H9 (cell line): Measurements from ENCODE around the gene ETHE1. TPM values are rescaled to one million over a fixed set of nuclear protein-coding genes. Genes with fewer than 3 reads are reported as not detected.
A peak's percentile ranks its signal among the peaks of the same experiment; 100 is the strongest.

Source experiments
- DNase-seq: peaks from one replicate; pipeline ENCODE4 v3.0.0-alpha.2; 2017
- H2AFZ ChIP-seq: one replicate; pipeline ENCODE4 v1.6.1; 2013; ENCODE audit warnings: mild to moderate bottlenecking, low read length, control low read depth, moderate library complexity
- H2AK5ac ChIP-seq: 2 replicates; pipeline ENCODE4 v1.6.1; 2013; ENCODE audit warnings: low read length, control low read depth, mixed read lengths; ENCODE audit not compliant: insufficient read length
- H2BK120ac ChIP-seq: one replicate; pipeline ENCODE4 v1.6.1; 2013; ENCODE audit warnings: low read depth, mild to moderate bottlenecking, low read length, control low read depth, inconsistent platforms; ENCODE audit not compliant: poor library complexity, severe bottlenecking
- H2BK12ac ChIP-seq: 2 replicates; pipeline ENCODE4 v1.6.1; 2013; ENCODE audit warnings: low read length, control low read depth, mixed read lengths, low read depth; ENCODE audit not compliant: insufficient read length
- H2BK15ac ChIP-seq: 2 replicates; pipeline ENCODE4 v1.6.1; 2013; ENCODE audit warnings: low read depth, low read length, control low read depth
- H2BK20ac ChIP-seq: one replicate; pipeline ENCODE4 v1.6.1; 2013; ENCODE audit warnings: low read depth, mild to moderate bottlenecking, low read length, control low read depth, inconsistent platforms; ENCODE audit not compliant: poor library complexity, severe bottlenecking
- H2BK5ac ChIP-seq: 2 replicates; pipeline ENCODE4 v1.6.1; 2013; ENCODE audit warnings: low read length, control low read depth, mixed read lengths; ENCODE audit not compliant: insufficient read length
- H3K14ac ChIP-seq: 2 replicates; pipeline ENCODE4 v1.6.1; 2013; ENCODE audit warnings: low read length, control low read depth; ENCODE audit not compliant: insufficient read depth
- H3K18ac ChIP-seq: 2 replicates; pipeline ENCODE4 v1.6.1; 2013; ENCODE audit warnings: low read depth, mild to moderate bottlenecking, mixed read lengths, low read length, control low read depth; ENCODE audit not compliant: insufficient read length
- H3K23ac ChIP-seq: 2 replicates; pipeline ENCODE4 v1.6.1; 2013; ENCODE audit warnings: low read length, control low read depth, mixed read lengths, low read depth; ENCODE audit not compliant: insufficient read length
- H3K23me2 ChIP-seq: 2 replicates; pipeline ENCODE4 v1.6.1; 2013; ENCODE audit warnings: low read depth, mild to moderate bottlenecking, mixed read lengths, low read length, control low read depth; ENCODE audit not compliant: insufficient read length, poor library complexity, severe bottlenecking
- H3K27ac ChIP-seq: 2 replicates; pipeline ENCODE4 v1.5.1; 2013; ENCODE audit warnings: low read length, control low read depth, mixed read lengths, low read depth; ENCODE audit not compliant: insufficient read length
- H3K27me3 ChIP-seq: 2 replicates; pipeline ENCODE4 v1.6.1; 2013; ENCODE audit warnings: low read length, control low read depth, inconsistent platforms; ENCODE audit not compliant: insufficient read depth
- H3K4ac ChIP-seq: 2 replicates; pipeline ENCODE4 v1.6.1; 2013; ENCODE audit warnings: low read depth, mild to moderate bottlenecking, control low read depth, inconsistent platforms, low read length, moderate library complexity
- H3K4me1 ChIP-seq: 2 replicates; pipeline ENCODE4 v1.6.1; 2013; ENCODE audit warnings: low read length, control low read depth, inconsistent platforms; ENCODE audit not compliant: insufficient read depth
- H3K4me2 ChIP-seq: 2 replicates; pipeline ENCODE4 v1.6.1; 2013; ENCODE audit warnings: low read length, control low read depth, mixed read lengths; ENCODE audit not compliant: insufficient read length, insufficient read depth
- H3K56ac ChIP-seq: 2 replicates; pipeline ENCODE4 v1.6.1; 2013; ENCODE audit warnings: low read depth, mild to moderate bottlenecking, mixed read lengths, low read length, control low read depth; ENCODE audit not compliant: insufficient read length
- H3K79me1 ChIP-seq: 2 replicates; pipeline ENCODE4 v1.6.1; 2013; ENCODE audit warnings: low read depth, mild to moderate bottlenecking, moderate library complexity, low read length, control low read depth, inconsistent platforms; ENCODE audit not compliant: insufficient read depth, poor library complexity, severe bottlenecking
- H3K79me2 ChIP-seq: 2 replicates; pipeline ENCODE4 v1.6.1; 2013; ENCODE audit warnings: low read length, control low read depth, inconsistent platforms; ENCODE audit not compliant: insufficient read depth
- H3K9ac ChIP-seq: 2 replicates; pipeline ENCODE4 v1.6.1; 2013; ENCODE audit warnings: low read length, control low read depth, mixed read lengths; ENCODE audit not compliant: insufficient read length; ENCODE audit errors: extremely low read depth
- H3K9me3 ChIP-seq: one replicate; pipeline ENCODE4 v1.6.1; 2013; ENCODE audit warnings: low read depth, low read length, inconsistent platforms; ENCODE audit not compliant: control insufficient read depth
- H3T11ph ChIP-seq: one replicate; pipeline ENCODE4 v1.6.1; 2013; ENCODE audit warnings: mild to moderate bottlenecking, low read length, control low read depth, inconsistent platforms
- H4K20me1 ChIP-seq: one replicate; pipeline ENCODE4 v1.6.1; 2013; ENCODE audit not compliant: control insufficient read depth, insufficient read length, insufficient read depth
- H4K5ac ChIP-seq: 2 replicates; pipeline ENCODE4 v1.6.1; 2013; ENCODE audit warnings: low read depth, mild to moderate bottlenecking, mixed read lengths, low read length, control low read depth; ENCODE audit not compliant: insufficient read length
- H4K8ac ChIP-seq: replicated peaks from 2 replicates; pipeline ENCODE4 v1.6.1; 2013; ENCODE audit warnings: low read length, control low read depth, mixed read lengths, low read depth; ENCODE audit not compliant: insufficient read length
- H4K91ac ChIP-seq: 2 replicates; pipeline ENCODE4 v1.6.1; 2013; ENCODE audit warnings: low read depth, mild to moderate bottlenecking, moderate library complexity, mixed read lengths, low read length, control low read depth; ENCODE audit not compliant: insufficient read length
- H3K27ac Mint-ChIP-seq, 3 experiments: 2 replicates in 2 of 3; 3 replicates in 1 of 3; pipeline ENCODE4 v1.8.0; 2020 to 2021; ENCODE audit warnings: mixed read lengths in 3 of 3, mild to moderate bottlenecking in 1 of 3, moderate library complexity in 1 of 3
- H3K27me3 Mint-ChIP-seq: 2 replicates; pipeline ENCODE4 v1.8.0; 2021; ENCODE audit warnings: low read depth, mild to moderate bottlenecking, moderate library complexity, mixed read lengths
- H3K36me3 Mint-ChIP-seq, 3 experiments: 2 replicates in 2 of 3; 3 replicates in 1 of 3; pipeline ENCODE4 v1.8.0; 2020 to 2021; ENCODE audit warnings: low read depth in 3 of 3, mixed read lengths in 3 of 3; ENCODE audit not compliant: insufficient read depth in 1 of 3
- H3K4me1 Mint-ChIP-seq, 2 experiments: 2 replicates each; pipeline ENCODE4 v1.8.0; 2020; ENCODE audit warnings: mixed read lengths in 2 of 2
- H3K4me3 Mint-ChIP-seq, 2 experiments: 2 replicates in 1 of 2; 3 replicates in 1 of 2; pipeline ENCODE4 v1.8.0; 2020 to 2021; ENCODE audit warnings: mild to moderate bottlenecking in 2 of 2, mixed read lengths in 2 of 2, moderate library complexity in 1 of 2
- H3K9me3 Mint-ChIP-seq, 2 experiments: 2 replicates in 1 of 2; 3 replicates in 1 of 2; pipeline ENCODE4 v1.8.0; 2020; ENCODE audit warnings: mild to moderate bottlenecking in 2 of 2, mixed read lengths in 2 of 2, moderate library complexity in 1 of 2
- WGBS: extraction: QIAGEN DNeasy Blood & Tissue Kit; methylation state at CpG from one replicate; pipeline ENCODE4 v1.1.7; 2013; ENCODE audit warnings: missing lambda C conversion rate, low lambda C conversion rate, mixed read lengths; ENCODE audit not compliant: insufficient read length; ENCODE audit errors: extremely low coverage; 5-methylcytosine and 5-hydroxymethylcytosine counted together
- total RNA-seq: library from RNA; stranded (reverse); gene quantifications from 2 replicates; pipeline ENCODE4 v1.2.1, GENCODE V29; 2021
- TF ChIP-seq, protein P1 (sequence below): fragments of 200-600 bp; sonication (generic); conservative IDR thresholded peaks from 3 replicates; pipeline ENCODE4 v1.8.0; 2021; ENCODE audit warnings: antibody characterized with exemption, mild to moderate bottlenecking

ETHE1 gene
- total RNA-seq, 1 experiment from 2014 or later: 18.8 TPM

DNA sequence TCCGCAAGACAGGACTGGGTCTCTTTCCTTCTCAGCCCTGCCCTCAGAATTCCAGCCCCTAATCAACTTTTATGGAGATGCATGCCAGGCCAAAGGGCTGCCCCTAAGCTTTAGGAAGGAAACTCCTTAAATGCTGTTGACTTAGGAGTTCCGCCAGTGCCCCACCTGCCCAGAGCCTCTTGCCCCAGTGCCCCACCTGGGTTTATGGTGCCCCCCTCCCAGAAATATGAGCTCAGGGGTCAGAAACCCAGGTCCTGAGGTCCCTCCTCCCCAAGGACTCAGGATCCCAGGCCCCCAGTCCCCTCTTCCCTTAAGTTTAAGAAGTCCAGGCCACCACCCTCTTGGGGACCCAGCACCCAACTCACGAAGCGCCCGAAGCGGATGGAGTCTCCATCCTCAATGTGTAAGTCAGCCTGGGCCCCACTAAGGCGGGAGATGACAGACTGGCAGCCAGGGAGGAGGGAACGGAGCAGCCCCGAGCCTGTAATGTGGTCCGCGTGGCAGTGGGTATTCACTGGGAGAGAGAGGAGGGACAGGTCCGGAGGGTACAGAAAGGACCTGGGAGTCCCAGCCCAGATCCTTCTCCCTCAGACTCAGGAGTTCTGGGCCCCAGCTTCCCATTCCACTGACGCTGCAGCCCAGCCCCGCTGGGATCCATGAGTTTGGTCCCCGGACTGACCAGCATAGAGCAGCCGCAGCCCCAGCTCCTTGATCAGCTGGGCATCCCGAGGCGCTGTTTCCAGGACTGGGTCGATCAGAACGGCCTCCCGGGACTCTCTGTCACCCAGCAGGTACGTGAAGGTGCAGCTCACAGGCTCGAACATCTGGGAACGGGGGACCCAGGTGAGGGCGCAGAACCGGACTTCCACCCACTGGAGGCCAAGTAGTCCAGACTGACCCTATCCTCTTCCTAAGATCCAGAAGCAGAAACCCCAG, 897 bp downstream of the ETHE1 start:
- Histone ChIP-seq H3K79me1 (no peaks in the 10 kb centered on the region), H2BK5ac (no peak overlapping the region), H3K9ac (no peak overlapping the region), H2AFZ (no peak overlapping the region), H3K79me2 (no peaks in the 10 kb centered on the region), H3K4ac (no peak overlapping the region), H3K18ac (no peak overlapping the region), H4K8ac (no peak overlapping the region), H3T11ph (no peak overlapping the region), H4K20me1 (peaks cover 4% of the 10 kb centered on the region), H2AK5ac (no peak overlapping the region), H2BK120ac (no peak overlapping the region), H3K4me1 (no peaks in the 10 kb centered on the region), H3K27ac (no peak overlapping the region), H2BK20ac (no peak overlapping the region), H3K23ac (no peak overlapping the region), H2BK15ac (no peak overlapping the region), H4K91ac (no peak overlapping the region), H3K56ac (no peak overlapping the region), H3K23me2 (peaks cover 22% of the 10 kb centered on the region), H3K4me2 (peak overlapping the region; percentile 86), H2BK12ac (no peak overlapping the region), H4K5ac (no peak overlapping the region), H3K14ac (no peak overlapping the region), H3K27me3 (peaks cover 3% of the 10 kb centered on the region; the same call in 1 of the 2 replicates), H3K9me3 (no peaks in the 10 kb centered on the region)
- Mint-ChIP-seq H3K27ac (no peak overlapping the region), H3K4me3 (peak overlapping the region; percentile 80 to 94), H3K36me3 (no peaks in the 10 kb centered on the region), H3K4me1 (peaks cover 15 to 20% of the 10 kb centered on the region in 2 experiments), H3K27me3 (peaks cover 38% of the 10 kb centered on the region), H3K9me3 (no peaks in the 10 kb centered on the region)
- peak; percentile 40 for DNase-seq
- TF ChIP-seq, protein P1, sequence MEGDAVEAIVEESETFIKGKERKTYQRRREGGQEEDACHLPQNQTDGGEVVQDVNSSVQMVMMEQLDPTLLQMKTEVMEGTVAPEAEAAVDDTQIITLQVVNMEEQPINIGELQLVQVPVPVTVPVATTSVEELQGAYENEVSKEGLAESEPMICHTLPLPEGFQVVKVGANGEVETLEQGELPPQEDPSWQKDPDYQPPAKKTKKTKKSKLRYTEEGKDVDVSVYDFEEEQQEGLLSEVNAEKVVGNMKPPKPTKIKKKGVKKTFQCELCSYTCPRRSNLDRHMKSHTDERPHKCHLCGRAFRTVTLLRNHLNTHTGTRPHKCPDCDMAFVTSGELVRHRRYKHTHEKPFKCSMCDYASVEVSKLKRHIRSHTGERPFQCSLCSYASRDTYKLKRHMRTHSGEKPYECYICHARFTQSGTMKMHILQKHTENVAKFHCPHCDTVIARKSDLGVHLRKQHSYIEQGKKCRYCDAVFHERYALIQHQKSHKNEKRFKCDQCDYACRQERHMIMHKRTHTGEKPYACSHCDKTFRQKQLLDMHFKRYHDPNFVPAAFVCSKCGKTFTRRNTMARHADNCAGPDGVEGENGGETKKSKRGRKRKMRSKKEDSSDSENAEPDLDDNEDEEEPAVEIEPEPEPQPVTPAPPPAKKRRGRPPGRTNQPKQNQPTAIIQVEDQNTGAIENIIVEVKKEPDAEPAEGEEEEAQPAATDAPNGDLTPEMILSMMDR: no peak
- WGBS: no CpG with 5 or more reads among the region's 26 CpGs
